ENCODE measurements around the gene GJB4. TPM values are rescaled to one million over a fixed set of nuclear protein-coding genes. Genes with fewer than 3 reads are reported as not detected.
"Not testable (repeated sequence)": the region's sequence is repeated elsewhere in the genome, so short reads cannot be mapped to it uniquely, and the experiment has no call there.

GJB4 gene
- total RNA-seq (2014; rRNA removed; shearing (Covaris generic)), result 0.06 TPM in 1 of 2 replicates, not detected in the other

DNA sequence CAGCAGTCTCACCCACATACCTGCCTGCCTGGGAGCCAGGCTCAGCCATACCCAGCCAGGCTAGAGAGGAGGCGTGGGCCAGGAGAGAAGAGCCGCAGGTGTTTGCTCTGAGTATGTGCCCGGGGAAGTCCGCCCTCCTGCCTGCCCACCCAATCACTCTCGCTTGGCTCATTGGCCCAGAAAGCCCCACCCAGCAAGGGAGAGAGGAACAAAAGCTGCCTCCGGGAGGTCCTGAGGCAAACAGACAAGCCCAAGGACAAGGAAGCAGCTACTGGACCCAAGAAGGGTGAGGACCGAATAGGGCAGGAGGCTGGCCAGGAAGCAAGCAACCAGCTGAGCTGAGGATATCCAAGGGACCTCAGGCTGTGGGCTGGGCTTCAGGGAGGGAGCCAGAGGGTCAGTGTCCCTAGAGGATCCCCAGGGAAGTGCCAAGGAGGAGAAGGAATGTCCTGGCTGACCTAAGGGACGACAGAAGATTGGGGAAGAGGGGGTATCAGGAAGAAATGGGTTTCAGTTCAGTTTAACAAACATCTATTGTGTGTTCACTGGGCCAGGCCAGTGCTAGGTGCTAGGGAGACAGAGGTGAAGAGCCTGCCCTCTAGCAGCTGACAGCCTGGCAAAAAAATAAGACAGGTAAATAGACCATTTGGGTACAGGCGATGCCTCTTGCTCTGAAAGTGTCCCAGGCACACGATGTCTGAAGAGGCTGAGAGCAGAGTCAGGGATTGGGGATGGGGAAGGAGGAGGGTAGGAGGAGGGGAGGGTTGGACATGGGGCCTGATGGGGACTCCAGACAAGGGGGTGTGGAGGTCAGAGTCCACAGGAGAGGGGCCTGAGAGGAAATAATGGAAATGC is at the start of gene GJB4:
TSS of gene GJB4 (plus strand) at position 238 of the 855 bp plus-strand sequence. CDS start 1,515 bp downstream, outside the sequence.
- no peak for DNase-seq (ENCODE audit: low read depth)

DNA sequence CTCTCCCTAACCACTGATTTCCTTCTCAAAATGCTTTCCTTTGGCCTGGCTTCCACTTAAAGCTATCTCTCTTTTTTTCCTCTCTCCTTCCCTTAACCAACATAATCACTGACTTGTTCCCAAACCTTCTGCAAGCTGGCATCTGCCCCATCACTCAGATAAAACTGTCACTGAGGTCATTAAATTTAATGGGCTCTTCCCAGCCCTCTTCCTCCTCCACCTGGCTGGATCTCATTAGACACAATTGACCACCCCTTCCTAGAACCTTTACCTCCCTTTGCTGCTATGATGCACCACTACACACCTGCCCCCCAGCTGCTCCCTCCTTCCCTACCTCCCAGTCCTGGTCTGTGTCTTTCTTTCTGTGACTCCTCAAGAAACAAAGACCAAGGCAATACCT is 48.7 kb upstream of the GJB4 start:
- DNase-seq (ENCODE audit: low read depth), result no peak

DNA sequence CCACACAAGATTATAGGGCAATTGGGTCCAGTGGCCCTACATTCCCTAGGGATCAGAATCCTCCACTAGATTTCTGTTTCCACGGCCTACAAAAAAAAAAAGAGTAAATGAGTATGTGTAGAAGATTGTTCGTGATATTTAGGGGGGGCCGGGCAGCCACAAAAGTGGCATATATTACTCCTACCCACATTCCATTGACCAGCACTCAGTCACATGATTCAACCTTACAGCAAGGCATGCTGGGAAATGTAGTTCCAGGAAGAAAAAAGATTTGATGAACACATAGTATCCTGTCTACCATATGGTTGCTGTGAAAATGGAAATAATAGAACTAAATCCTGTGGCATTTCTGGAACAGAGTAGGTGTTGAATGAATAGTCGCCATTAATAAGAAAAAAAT is 48.1 kb upstream of the GJB4 start:
- no peak for DNase-seq (ENCODE audit: low read depth)

DNA sequence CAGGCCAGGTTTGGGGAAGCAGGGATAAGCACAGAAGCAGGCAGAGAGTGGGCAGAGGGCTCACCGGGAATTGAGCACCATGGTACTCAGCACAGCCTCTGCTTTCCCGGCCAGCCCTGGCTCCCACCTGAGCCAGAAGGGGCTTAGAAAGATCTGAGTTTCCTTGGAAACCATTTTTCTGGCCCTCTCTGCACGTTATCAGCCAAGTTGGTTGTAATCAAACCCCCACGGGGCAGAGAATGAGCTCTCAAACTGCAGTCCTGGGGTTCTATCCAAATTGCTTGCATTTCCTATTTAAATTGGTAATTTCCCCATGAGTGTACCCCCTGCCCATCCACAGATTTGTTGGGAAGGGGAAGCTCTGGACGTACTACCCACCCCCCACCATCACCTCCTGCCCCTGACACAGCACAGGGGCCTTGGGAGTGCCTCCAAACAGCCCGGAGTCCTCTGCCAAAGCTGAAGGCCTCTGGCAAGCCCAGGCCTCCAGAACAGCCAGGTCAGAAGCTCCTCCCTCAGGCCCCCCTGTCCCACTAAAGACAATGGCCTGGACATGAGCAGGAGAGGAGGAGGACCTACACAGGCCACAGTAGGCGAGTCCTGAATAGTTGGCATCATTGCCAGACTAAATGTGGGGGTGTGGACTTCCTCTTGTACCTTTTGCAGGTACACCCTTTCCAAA is 47.4 kb upstream of the GJB4 start:
- DNase-seq (ENCODE audit: low read depth), result no peak

DNA sequence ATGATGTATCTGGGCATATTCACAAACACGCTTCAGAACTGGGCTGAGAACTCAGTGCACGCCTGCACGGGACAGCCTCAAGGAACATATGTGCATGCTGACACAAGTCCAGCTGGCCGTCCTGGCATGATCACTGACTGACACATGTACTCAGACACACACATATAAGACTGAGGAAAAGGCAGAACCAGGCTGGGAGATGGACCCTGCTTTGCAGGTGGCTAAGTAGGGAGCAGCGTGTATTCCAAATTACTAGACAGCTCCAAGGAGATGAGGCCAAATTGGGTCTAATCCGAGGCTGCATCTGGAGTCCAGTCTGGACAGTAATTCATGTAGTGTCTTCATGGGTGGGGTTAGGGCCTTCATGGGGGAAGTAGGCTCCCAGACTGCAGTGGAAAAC is 46.1 kb upstream of the GJB4 start:
- DNase-seq (ENCODE audit: low read depth), result no peak

DNA sequence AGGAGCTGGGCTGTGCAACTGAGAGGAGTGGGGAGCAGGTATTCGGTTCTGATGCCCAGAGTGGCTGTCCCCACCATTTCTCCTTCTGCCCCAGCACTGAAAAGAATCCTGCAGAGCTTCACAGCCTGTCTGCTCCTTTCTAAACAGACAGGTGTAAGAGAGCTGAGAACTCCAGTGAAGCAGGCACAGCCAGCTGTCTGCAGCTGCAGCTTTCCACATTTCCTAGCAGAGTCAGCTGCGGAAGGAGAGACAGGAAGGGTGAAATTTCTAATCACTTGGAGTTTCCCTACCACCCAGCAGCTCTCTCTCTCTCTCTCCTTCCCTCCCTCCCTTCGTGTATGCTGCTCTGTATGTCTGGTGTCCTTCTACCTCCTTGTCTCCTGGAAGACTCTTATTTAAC is 45.2 kb upstream of the GJB4 start:
- no peak for DNase-seq (ENCODE audit: low read depth)

DNA sequence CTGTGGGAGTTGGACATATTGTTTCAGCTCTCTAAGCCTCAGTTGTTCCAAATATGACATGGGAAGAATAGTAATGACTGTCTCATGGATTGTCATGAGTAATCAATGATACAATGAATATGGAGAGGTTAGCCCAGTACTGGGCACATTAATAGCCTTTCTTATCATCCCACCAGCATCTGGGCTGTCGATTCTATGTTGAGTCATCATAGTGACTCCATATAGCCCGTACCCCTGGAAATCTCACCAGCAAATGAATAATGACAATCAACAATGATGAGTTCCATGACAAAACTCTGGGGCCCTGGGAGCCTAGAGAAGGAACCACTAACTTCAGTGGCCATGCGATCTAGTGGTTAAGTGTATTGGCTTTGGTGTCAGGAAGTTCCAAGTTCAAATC is 44.4 kb upstream of the GJB4 start:
- DNase-seq (ENCODE audit: low read depth), result peak; percentile 24

DNA sequence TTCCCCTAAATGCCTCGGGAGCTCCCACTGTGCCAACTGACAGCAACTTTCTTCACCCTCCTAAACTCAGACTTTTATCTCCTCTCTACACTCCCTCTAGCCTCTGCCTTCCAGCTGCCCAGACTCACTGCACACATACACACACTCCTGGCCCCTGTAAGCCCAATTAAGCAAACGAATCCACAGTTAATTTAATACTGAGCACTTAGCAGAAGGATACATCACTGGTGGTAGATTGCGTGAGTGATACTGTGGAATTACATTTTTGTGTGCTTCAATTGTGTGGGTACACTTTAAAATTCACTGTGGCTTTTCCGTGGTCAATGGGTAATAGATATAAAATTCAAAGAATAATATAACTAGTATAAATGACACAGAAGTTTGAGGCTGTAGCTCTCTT is 38.3 kb upstream of the GJB4 start:
- DNase-seq (ENCODE audit: low read depth), result no peak

DNA sequence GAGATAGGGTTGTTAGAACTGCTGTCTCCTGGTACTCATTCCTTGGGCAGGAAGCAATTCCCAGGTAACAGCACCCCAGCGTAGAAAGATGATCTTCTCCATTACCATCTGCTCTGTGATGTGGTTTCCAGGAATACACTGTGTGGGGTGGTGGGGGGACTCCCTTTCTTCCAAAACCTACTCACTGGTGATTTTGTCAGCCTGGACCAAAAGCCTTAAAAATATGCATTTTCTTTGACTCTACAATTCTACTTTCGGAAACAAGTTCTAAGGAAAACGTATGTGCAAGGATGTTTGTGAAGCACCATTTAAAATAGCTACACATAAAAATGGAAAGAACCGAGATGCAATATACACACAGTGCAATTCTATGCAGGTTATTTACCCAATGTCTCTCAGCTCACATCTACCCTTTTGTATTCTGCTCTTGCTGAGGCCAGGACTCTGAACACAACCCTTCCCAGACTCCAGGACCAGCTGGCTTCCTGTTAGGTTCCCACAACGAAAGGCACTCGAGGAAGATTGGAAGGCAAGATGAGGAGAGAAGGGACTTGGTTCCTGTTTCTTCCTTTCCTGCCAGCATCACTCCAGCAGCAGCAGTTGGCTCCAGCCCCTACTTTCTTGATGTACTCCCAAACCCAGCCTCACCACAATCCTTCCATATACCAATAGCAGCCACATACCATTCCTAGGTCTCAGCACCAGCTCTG is 37.7 kb upstream of the GJB4 start:
- DNase-seq (ENCODE audit: low read depth), result no peak

DNA sequence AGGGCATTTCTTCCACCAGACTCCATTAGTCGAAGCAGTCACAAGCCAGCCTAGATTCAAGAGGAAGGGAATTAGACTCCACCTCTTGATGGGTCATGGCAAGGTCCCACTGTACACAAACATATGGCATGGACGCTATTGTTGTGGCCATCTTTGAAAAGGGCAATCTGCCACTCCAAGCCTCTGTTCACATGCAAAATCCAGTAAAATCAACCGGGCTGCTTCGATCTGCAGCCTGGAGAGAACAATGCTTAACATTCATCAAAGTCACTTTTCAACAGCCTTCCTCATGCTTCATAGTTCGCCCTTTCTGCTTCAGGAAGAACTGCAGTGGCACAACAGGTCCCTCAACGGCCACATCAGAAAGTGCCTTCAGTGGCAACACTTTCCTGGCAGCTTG is 32.7 kb upstream of the GJB4 start:
- DNase-seq (ENCODE audit: low read depth), result no peak

DNA sequence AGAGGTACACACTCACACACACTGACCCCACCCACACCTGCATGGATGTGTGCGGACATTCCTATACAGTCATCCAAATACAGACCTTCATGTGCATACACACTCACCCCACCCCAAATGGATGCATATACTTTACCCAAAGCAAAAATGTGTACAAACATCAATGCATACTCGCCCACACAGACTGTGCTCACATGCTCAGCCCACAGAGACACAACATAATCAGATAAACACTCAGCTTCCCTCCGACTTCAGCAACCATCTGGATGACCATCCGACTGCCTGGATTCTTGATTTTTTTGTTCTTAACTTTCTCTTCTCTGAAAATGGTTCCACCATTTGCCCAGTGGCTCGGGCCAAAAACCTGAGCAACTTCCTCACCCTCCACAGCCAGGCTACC is 29.1 kb upstream of the GJB4 start:
- DNase-seq (ENCODE audit: low read depth), result no peak

DNA sequence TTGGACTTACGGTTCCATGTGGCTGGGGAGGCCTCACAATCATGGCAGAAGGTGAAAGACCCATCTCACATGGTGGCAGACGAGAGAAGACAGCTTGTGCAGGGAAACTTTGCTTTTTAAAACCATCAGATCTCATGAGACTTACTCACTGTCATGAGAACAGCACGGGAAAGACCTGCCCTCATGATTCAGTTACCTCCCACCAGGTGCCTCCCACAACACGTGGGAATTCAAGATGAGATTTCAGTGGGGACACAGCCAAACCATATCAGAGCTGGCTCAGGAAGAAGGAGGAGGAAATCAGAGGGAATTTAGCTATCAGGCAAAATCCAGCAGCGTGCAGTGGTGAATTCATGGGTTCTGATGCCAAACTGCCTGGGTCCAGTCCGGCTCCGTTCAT is 26.7 kb upstream of the GJB4 start:
- not testable (repeated sequence) for DNase-seq (ENCODE audit: low read depth)

DNA sequence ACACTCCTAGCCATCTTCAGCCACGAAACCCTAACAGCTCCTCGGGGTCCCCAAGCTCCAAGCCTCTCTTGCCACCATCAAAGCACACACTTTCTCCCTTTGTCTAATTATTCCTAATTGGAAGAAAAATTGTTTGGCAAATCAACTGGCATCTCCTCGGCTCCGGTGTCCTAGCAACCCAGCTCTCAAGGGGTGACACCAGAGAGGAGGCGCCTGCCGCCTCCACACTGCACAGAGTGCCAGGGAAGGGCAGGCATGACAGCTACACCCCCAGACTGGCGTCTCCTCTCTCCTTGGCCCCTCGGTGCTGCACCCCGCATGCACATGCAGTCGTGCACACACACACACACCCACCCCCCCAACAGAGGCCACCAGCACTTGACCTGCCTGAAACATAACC is 22.8 kb upstream of the GJB4 start:
- no peak for DNase-seq (ENCODE audit: low read depth)

DNA sequence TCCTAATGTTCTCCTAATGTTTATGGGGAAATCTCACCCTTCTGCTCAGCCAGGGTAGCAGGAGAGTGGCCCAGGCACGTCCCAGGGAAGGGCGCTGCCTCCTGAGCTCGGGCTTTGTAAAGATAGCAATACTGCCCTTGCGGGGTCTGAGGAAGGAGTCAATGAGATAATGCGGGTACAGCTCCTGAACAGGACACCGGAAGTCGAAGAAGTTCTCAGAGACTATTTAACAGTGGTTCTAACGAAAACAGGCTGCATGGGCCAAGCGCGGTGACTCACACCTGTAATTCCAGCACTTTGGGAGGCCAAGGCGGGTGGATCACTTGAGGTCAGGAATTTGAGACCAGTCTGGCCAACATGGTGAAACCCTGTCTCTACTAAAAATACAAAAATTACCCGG is 22.3 kb upstream of the GJB4 start:
- DNase-seq (ENCODE audit: low read depth), result peak; percentile 29

DNA sequence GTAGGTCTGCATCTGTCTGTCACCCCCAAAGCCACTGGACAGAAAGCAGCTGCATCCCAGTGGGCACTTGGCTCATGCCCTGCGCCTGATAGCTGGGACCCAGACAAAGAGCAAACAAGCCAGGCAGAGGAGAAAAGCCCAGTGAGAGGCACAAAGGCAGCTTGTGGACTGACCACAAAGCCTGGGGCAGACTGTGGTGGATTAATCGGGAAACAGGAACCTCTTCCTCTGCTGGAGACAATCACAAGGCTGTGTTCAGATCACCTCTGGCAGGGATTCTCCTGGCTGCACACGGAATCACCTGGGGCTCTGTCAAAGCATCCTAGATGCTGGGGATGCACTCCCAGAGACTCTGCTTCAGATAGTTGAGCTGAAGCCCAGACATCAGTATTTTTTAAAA is 19.9 kb upstream of the GJB4 start:
- DNase-seq (ENCODE audit: low read depth), result no peak

DNA sequence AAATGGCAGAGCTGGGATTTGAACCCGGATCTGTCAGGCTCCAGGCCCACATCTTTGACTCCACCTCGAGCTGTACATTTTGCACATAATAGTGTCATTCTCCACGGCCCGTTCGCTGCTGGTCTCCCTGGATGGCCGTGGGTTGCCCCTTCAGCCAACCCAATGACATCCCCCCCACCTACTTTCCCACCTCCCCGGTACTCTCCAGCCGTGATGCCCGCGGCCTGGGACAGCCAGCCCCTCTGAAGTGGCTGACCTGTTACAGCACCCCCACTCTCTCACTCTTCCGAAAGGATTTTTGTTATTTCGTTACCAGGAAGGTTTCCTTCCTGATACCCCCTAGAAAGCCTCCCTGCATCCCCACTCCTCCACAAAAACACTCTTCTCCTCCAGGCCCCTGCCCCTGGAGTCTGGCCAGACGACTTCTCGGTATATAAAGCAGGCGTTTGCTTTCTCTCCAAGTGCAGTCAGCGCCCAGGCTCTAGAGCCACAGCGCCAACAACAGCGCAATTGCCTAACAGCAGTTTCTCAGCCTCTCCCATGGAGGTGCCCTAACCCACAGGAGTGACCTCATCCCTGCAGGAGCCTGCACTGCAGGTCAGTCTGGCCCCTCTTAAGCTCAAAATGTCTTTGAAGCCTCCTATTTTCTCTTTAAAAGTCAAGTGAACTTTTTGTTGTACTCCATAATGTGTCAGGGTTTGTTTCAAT is 19.2 kb upstream of the GJB4 start:
- DNase-seq (ENCODE audit: low read depth), result peak; percentile 41

DNA sequence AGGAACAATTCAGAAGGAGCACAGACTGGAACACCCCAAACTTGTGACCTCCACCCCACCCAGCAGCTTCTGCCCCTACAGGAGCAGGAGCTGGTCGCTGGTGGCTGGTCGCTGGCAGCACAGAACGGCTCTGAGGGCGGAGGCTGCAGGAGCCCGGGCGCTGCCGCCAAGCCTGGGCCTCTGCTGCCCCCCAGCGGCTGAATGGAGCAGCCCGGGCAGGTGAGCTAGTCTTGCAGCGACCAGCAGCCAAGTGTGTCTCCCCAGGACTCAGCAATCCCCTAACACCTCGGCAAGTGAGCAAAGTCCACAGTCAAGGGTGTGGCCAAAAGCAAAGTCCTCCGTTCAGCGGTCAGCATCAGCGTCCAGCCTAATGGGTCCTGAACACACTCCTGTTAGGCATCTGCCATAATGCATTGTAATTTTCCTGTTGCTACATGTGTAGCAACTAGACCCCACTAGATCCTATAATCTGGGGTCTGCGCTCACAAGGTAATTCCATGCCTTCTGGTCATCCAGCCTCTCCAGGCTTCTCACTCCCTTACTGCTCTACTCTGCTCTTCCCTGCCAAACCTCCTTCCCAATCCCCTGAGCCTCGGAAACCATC is 16.8 kb upstream of the GJB4 start:
- DNase-seq (ENCODE audit: low read depth), result peak; percentile 78

DNA sequence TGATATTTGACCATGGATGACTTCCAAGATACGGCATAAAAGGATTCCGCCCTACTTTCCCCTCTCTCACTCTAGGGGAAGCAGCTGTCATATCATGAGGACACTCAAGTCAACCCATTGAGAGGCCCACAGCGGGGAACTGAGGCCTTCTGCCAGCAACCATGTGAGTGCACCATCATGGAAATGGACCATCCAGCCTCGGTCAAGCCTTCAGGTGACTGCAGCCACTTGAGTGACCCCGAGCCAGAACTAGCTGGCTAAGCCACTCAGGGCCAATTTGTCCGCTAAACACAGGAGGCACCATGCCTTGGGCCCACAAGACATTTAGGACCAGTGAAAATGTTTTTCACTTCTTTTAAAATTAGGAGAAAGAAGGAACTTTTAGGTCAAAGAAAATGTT is 15.8 kb upstream of the GJB4 start:
- no peak for DNase-seq (ENCODE audit: low read depth)

DNA sequence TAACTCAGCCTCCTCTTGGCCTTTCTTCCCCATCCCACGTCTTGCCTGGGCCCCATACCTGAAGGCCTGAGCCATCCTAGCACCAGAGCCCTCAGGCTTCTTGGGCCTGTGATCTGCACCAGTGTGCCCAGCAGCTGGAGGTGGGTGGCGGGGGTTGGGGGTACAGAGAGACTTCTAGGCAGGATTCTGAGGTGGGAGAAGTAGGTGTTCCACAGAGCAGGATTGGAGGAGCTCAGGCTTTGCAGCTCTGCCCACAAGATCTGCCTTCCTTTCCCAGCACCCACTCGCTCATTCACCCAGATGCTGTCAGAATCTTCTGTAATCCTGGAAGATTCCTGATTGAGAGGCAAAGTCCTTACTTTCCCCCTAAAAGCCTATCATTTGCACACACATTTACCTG is 14.7 kb upstream of the GJB4 start:
- DNase-seq (ENCODE audit: low read depth), result no peak

DNA sequence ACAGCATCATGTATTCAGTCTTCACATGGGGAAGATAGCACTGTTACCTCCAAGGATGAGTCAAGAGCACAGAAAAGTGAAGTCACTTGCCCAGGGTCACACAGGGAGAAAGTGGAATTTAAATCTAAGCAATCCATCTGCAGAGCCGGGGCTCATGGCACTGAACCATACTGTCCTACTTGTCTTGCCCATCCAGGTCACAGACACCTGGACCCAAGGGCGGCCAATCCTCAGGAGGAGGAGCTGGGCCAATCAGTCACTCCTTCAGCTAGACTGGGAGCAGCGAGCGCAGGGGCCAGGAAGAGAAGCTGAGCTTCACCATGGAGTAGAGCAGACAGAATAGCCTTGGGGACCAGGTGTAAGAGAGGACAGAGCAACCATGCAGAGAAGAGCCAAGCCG is 13.9 kb upstream of the GJB4 start:
- DNase-seq (ENCODE audit: low read depth), result no peak

DNA sequence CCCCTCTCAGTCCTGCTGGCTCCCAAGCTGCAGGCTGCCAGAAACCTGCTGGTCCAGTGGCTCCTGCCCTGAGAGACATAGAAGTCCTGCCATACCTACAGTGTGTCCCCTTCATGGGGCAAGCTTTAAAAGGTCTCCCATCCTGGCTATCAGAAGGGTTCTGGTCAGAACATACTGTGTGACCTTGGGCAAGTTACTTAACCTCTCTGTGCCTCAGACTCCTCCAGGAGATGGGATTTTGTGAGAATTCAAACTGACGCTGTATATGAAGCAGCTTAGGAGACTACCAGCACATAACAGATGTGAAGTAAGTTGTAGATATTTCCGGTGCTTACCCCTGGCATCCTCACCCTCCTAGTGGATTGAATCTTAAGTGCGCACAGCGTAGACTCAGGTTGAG is 13.4 kb upstream of the GJB4 start:
- DNase-seq (ENCODE audit: low read depth), result no peak
